GM21576 (cell line): Measurements from ENCODE around the gene VPS13D.
"Not testable (repeated sequence)": the region's sequence is repeated elsewhere in the genome, so short reads cannot be mapped to it uniquely, and the experiment has no call there.

Experiments used
- ATAC-seq: cut with Tn5 transposase; IDR thresholded peaks from one replicate; pipeline ENCODE4 v1.9.1; 2021; ENCODE audit warnings: mild to moderate bottlenecking, moderate library complexity; ENCODE audit not compliant: unreplicated experiment

Gene VPS13D

DNA sequence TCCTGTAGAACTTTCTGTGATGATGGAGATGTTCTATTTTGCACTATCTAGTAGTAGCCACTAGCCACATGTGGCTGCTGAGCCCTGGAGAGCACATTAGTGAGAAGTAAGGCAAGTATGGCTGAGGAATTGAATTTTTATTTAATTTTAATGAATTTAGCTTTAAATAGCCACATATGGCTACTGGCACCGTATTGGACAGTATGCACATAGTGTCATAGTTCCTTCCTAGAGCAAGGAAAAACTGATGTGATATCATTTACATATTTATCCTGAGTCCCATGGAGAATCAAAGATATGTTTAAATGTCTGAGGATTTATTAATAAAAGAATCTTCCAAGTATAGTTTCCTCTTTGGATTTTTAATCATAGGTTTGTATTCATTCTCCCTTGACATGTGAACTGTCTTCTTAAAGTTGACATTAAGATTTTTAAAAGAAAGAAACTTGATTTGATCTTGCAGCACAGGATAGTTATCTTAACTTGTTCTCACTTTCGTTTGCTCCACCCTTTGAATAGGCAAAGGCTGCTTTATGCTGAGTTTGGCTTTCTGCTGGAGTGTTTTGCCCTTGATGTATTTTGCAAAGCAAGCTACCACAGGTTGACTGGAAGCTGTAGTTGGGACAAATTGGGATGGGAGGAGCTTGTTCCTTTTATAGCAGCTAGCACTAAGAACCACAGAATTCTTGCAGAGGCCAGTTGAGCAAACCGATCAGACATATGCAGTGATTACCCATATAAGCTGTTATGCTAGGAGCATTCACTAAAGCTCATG lies 129.7 kb downstream of the VPS13D start:
- ATAC-seq: no peak

DNA sequence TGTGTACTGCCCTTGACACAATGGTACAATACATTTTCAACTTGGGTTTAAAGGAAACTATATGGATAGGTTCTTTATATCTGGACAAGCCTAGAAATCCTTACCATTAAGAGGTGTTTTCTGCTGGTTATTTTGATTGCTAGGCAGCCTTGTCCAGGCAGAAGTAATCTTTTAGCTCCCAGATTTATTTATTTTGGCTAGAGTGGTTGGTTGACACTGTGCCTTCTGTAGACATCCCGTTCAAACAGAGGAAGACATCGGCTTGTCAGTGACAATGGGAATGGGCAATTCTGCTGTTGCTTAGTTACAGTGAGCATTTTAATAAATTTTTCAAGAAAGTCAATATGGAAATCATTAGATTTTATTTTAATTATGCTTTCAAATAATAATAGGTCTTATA lies 138.8 kb downstream of the VPS13D start:
- no peak for ATAC-seq

DNA sequence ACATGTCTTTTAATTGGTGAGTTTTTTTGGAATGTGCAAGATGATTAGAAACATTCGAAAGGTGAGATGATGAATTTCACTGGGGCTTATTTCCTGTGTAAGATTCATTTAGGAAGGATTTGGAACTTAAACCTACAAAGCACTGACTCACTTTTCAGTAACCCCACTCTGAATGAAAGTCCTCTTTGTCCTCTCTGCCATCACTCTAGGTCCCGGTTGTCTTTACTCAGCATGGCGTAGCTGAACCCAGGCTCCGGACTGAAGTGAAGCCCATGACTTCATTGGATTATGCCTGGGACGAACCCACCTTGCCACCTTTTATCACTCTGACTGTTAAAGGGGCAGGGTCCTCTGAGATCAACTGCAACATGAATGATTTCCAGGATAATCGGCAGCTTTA lies 139.4 kb downstream of the VPS13D start:
- ATAC-seq: no peak

DNA sequence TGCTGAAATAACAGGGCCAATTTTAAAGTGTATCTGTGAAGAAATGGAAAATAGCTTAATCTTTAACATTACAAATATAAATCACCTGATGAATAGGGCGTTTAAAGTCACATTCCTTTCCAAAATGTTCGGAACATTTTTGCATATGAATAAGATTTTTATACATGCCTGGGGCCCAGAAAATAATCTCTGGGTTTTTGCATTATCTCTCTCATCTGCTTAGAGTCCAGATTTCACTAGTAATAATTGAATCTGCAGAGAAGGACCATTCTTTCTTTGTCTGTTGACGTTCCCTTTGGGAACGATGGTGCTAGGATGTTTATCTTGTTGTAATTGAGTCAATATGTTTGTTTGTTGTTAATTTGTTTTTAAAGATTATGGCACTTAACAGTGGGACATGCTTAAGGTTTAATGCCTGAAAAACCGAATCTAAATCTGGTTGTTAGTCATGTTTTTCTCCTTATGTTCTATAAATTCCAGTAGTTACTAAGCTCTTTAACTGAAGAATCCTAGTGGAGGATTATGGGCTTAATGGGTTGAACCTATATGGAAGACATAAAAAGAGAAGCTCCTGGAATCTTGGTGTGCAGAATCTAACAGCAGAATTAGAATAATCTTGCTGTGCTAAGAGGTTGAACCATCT lies 140.6 kb downstream of the VPS13D start:
- ATAC-seq: no peak

DNA sequence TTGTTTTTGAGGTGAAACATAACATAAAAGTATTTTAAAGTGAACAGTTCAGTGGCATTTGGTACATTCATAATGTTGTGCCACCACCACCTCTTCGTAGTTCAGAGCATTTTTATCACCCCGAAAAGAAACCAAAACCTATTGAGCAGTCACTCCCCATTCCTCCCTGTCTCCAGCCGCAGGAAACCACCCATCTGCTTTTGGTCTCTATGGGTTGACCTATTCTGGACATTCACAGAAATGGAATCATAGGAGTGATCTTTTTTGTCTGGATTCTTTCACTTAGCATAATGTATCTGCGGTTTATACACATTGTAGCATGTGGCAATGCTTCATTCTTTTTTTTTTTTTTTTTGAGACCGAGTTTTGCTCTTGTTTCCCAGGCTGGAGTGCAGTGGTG lies 141.2 kb downstream of the VPS13D start:
- no peak for ATAC-seq

DNA sequence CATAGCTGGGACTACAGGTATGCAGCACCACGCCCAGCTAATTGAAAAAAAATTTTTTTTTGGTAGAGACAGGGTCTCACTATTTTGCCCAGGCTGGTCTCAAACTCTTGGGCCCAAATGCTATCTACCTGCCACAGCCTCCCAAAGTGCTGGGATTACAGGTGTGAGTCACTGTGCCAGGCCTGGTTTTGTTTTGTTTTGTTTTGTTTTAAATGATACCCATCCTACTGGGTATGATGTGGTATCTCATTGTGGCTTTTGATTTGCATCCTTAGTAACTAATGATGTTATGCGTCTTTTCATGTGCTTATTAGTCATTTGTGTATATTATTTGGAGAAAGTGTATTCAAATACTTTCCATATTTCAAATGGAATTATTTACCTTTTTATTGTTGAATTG lies 142.3 kb downstream of the VPS13D start:
- no peak for ATAC-seq

DNA sequence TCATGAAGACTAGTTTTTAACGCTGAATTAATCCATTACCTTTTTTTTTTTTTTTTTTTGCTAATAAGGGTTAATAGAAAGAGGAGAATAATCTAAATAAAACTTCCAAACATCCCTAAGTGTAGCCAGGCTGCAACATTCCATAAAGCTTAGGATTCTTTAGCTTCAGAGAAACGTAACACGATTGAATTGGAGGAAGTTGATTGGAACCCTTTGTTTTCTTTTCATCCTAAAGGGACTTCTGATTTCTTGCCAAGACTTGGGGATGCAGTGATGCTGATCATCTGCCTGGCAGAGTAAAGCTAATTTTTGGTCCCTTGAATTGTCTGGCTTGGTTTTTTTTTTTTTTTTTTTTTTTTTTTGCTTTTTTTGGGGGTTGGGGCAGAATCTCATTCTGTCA lies 142.9 kb downstream of the VPS13D start:
- no peak for ATAC-seq

DNA sequence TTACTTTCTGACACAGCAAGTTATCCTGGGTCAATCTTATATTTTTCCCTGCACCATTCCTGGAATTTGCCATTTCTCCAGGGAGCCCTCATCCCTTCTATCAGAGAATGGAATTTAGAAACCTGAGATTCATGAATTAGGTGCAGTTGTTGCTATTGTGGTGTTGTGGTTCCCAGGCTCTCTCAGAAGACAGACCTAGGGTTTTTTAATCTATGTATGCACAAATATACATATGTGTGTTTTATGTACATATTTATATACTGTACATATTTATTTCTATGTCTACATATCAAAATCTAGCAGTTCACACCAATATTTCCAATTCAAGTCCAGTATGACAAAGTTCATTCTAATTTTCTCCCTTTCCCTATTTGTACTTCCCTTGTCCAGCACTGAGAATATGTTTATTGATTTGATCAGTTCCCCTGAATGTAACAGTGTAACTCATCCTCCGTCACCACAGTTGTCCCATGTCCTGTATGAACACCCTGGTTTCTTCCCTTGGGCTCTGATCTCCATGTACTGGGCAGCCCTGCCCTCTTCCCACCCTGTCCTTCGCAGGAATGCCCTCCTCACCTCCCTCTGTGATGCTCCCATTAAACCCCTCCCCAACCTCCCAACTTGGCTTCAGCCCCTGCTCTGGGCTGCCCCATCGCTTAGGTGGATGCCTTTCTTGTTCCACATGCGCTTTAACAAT lies 145.5 kb downstream of the VPS13D start:
- no peak for ATAC-seq

DNA sequence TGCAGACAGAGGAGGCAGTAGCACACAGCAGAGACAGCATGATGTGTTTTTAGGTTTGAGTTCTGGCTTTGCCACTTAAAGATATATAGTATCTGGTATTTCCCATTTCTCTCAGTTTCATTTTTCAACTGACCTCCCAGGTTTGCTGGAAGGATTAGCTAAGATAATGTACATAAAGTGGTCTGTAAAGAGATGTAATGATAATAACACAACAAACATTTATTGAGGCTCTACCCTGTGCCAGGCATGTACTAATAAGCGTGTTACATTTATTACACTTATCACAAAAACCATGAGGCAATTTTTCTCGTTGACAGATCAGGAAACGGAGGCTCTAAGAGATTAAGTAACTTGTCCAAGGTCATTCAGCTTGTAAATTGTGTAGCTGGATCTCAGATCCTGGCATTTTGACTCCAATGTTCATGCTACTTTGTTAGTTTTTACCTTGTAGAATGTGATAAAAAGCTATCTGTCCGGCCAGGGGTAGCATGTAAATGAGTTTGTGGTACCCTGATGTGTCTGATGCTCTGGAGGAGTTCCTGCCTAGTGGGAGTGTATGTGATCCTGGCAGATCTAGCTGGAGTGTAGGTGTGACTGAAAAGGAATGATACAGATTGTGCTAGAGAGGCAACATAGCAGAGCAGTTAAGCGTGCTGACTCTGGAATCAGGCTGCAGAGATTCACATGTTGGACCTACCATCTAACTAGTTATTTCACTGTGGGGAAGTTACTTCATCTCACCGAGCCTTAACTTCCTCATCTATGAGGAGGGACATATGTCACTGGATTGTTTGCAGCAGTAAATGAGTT lies 146.6 kb downstream of the VPS13D start:
- no peak for ATAC-seq

DNA sequence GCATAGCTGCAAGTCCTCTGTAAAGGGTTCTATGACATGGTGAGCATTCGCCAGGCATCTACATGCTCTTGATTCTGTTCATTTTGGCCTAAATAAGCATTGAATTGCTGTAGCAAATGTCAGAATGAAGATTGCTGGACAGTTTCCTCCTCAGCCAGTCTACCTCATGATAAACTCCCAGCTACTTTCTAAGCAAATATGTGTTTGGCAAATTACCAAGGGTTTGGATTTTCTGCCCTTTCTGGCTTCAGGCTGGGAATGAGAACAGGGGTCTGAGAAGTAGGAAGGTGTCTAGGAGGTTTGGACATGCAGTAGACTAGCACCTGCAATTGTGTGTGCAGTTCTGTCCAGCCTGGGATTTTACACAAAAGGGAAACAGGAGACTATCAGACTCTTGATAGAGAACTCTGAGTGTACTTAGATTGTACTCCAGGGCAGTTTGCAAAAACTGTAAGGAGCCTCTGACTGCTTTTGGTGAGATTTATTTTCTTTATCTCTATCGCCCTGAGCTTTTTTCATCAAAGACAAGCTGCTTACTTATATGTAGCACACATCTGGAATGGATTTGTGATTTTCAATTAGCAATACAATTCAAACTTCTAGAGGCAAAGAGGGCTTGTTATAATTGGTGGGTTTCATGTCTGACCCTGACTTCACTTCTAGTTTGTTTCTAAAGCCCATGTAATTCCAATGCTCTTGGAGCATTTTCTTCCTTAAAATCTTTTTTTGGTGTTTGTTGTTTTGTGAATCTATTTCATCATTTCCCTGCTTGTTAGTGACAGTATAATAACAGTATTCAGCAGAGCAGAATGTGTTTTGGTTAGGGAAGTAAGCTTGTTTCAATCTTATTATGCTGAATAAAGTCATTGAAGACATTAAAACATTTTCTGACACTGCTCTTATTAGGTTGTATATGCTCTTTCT lies 150.8 kb downstream of the VPS13D start:
- no peak for ATAC-seq

DNA sequence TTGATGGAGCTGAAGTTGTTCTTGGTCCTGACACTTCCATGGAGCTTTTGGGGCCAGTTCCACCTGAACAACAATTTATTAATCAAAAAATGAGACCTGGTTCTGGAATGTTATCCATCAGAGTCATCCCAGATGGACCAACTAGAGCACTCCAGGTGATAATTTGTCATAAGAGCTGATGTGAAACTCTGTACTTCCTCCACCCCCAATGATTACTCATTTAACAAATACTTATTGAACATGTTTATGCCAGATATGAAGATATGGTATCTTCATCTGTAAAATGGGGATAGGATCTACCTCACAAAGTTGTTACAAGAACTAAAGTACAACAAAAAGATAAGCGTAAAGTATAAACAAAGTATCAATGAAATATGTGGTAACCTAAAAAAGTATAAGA lies 153.2 kb downstream of the VPS13D start:
- no peak for ATAC-seq

DNA sequence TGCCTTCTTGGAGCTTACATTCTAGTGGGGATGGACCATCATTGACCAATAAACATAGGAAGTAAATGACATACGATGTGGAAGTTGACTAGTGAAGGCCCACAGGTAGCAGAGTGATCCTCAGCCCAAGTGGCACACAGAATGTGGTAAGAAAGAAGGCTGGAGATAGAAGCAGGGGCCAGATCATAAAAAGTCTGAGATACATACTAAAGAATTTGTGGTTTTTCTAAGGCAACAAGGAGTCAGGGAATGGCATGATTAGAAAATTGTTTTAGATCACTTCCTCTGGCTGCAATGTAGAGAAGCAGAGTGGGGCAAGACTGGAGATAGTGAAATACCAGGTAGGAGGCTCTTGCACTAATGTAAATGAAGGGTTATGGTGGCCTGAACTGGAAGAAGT lies 154.0 kb downstream of the VPS13D start:
- no peak for ATAC-seq

DNA sequence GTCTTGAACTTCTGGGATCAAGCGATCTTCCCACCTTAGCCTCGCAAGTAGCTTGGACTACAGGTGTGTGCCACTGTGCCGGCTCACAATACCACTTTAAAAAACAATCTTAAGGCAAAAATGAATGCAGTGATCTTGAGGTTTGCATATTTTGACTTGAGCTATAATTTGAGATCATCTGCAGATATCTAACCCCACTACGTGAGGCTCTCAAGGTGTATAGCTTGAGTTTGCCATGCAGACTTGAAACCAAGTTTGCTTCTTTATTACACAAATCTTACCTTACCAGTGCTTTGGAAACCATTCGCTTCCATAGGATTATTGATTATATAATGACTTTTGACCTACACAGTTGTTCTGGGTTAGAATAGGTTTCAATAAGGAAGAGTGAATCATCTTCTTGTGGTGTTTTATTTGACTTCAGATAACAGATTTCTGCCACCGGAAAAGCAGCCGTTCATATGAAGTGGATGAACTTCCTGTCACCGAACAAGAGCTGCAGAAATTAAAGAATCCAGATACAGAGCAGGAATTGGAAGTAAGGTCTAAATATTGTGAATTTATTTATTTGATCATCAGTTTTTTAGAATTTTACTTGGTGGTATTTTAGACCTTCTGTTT lies 155.1 kb downstream of the VPS13D start:
- no peak for ATAC-seq

DNA sequence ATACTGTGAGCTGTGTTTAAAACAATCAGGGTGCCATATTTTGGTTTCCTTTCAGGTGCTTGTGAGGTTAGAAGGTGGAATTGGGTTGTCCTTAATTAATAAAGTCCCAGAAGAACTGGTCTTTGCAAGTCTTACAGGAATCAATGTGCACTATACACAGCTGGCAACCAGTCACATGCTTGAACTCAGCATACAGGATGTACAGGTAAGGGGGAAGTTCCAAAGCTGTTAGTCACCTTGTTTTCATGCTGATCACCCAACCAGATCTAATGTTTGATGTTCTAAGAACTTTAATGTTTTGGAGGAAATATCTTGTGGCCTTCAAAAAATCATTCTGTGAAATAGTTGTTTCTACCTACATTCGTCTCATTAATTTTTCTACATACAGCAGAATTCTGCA lies 156.3 kb downstream of the VPS13D start:
- ATAC-seq: no peak

DNA sequence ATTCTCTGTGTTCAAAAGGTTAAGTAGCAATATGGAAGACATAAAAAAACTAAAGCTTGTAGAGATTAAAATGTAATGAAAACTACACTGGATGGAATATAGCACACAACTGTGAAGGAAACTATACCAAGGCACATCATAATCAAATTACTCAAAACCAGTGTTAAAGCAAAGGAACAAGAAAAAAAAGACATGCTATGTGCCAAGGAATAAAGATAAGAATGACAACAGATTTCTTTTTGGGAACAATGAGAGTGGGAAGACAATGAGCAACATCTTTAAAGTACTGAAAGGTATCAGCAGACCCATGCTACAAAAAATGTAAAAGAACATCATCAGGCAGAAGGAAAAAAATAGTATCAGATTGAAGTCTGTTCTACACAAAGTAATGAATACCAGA lies 157.8 kb downstream of the VPS13D start:
- ATAC-seq: no peak

DNA sequence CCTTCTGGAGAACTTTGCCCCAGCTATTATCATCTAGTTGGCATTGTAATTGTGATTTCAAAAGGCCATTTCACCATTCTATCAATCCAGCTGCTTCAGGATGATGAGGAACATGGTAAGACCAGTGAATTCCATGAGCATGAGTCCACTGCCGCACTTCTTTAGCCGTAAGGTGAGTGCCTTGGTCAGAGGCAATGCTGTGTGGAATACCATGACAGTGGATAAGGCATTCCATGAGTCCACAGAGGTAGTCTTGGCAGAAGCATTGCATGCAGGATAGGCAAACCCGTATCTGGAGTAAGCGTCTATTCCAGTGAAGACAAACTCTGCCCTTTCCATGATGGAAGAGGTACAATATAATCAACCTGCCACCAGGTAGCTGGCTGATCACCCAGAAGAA lies 160.5 kb downstream of the VPS13D start:
- not testable (repeated sequence) for ATAC-seq

DNA sequence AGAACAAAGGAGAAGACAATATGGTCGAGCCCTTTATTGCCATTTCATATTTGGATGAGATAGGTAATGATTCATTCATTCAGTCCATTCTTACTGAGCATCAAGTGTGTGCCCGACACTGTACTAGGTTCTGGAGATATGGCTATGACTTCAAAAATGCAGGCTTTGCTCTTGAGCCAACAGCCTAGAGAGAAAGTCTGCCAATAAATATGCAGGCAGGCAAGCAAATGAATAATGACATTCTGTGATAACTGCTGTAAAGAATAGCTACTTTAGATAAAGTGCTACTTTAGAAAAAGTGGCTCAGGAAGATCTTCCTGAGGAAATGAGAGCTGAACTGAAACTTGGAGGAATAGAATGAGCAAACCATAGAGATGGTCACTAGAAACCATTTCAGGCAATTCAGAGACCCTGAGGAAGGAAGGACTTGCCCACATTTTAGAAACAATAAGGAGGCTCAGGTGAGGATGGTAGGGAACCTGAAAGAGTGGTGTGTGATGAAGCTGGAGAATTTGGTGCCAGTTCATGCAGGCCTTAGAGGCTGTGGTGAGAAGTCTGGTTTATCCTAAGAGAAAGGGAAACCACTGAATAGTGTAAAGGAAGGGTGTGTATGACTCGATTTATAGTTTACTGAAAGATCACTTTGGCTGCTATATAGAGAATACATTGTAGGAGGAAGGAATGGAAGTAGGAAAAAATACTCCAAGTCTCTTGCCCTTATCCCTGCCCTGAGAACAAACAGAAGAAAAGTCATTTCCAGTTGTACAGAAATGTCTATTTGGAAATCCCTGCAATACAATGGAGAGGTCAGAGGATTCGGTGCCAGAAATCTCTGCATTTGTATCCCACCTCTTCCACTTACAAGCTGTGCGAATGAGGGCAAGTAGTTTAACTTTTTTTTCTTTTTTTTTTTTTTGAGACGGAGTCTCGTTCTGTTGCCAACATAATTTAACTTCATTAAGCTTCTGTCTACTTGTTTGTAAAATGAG lies 167.9 kb downstream of the VPS13D start:
- no peak for ATAC-seq

DNA sequence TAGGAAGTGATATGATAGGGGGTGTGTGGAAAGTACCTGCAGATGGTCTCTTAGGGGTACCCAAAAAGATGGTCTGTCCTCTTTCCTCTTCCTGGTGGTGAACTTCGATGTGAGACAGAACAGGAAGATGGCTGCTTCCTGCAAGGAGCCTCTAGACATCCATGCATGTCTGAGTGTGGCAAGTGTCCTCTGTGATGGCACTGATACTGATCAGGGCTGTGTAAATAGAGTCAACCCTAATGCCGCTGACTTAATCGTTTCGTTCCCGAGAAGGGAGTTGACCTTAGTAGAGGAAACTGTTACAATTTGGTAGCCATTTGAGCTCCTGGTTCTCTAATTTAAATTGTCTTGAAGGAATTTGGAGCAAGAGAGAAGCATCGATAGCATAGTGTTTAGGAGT lies 168.6 kb downstream of the VPS13D start:
- no peak for ATAC-seq
